MM.1S (cell line): ENCODE data around the gene PLAGL1.
A peak's percentile ranks its signal among the peaks of the same experiment; 100 is the strongest.

ENCODE experiments used
- DNase-seq: peaks from one replicate; pipeline ENCODE4 v3.0.0-alpha.2; 2015
- H2AFZ ChIP-seq: fragments of 300-600 bp; sonication (generic); 2 replicates; pipeline ENCODE4 v1.6.0; 2016; ENCODE audit warnings: antibody characterized with exemption, low read length
- H3F3A ChIP-seq: fragments of 300-600 bp; sonication (generic); 2 replicates; pipeline ENCODE4 v1.6.1; 2016; ENCODE audit warnings: mild to moderate bottlenecking, antibody characterized with exemption, low read length, moderate library complexity, mixed read lengths; ENCODE audit not compliant: insufficient read depth
- H3K27ac ChIP-seq: fragments of 300-600 bp; sonication (generic); 2 replicates; pipeline ENCODE4 v1.5.1; 2016; ENCODE audit warnings: mild to moderate bottlenecking, low read length
- H3K27me3 ChIP-seq: fragments of 300-600 bp; sonication (generic); replicated peaks from 2 replicates; pipeline ENCODE4 v1.6.0; 2016; ENCODE audit warnings: low read length; ENCODE audit not compliant: insufficient read depth
- H3K36me3 ChIP-seq: fragments of 300-600 bp; sonication (generic); replicated peaks from 2 replicates; pipeline ENCODE4 v1.6.1; 2016; ENCODE audit warnings: mild to moderate bottlenecking, low read length, mixed read lengths; ENCODE audit not compliant: insufficient read depth
- H3K4me1 ChIP-seq: fragments of 300-600 bp; sonication (generic); 2 replicates; pipeline ENCODE4 v1.6.1; 2016; ENCODE audit warnings: low read length, mixed read lengths
- H3K4me2 ChIP-seq: fragments of 300-600 bp; sonication (generic); 2 replicates; pipeline ENCODE4 v1.6.0; 2016; ENCODE audit warnings: low read depth, low read length
- H3K4me3 ChIP-seq: fragments of 300-600 bp; sonication (generic); 2 replicates; pipeline ENCODE4 v1.5.1; 2016; ENCODE audit warnings: low read length, mixed read lengths
- H3K79me2 ChIP-seq: fragments of 300-600 bp; sonication (generic); 2 replicates; pipeline ENCODE4 v1.6.1; 2016; ENCODE audit warnings: mixed run types, low read length, mixed read lengths
- H3K9ac ChIP-seq: fragments of 300-600 bp; sonication (generic); 2 replicates; pipeline ENCODE4 v1.6.1; 2016; ENCODE audit warnings: low read length, mixed read lengths
- H3K9me2 ChIP-seq: fragments of 300-600 bp; sonication (generic); replicated peaks from 2 replicates; pipeline ENCODE4 v1.6.1; 2016; ENCODE audit warnings: mild to moderate bottlenecking, low read length, mixed read lengths; ENCODE audit not compliant: insufficient read depth
- H3K9me3 ChIP-seq: fragments of 300-600 bp; sonication (generic); replicated peaks from 2 replicates; pipeline ENCODE4 v1.6.1; 2016; ENCODE audit warnings: mild to moderate bottlenecking, low read length, mixed read lengths; ENCODE audit not compliant: insufficient read depth
- H4K20me1 ChIP-seq: fragments of 300-600 bp; sonication (generic); 2 replicates; pipeline ENCODE4 v1.6.1; 2016; ENCODE audit warnings: mild to moderate bottlenecking, low read length, moderate library complexity, mixed read lengths; ENCODE audit not compliant: insufficient read depth
- EZH2 ChIP-seq: fragments of 300-600 bp; sonication (generic); optimal IDR thresholded peaks from 2 replicates; pipeline ENCODE3; 2017; ENCODE audit warnings: low read depth, mild to moderate bottlenecking, antibody characterized with exemption, low read length, mixed read lengths
- EZH2phosphoT487 ChIP-seq: fragments of 300-600 bp; sonication (generic); IDR thresholded peaks from 2 replicates; pipeline ENCODE4 v1.6.1; 2018; ENCODE audit warnings: antibody characterized with exemption, low read length
- TF ChIP-seq, protein P1 (sequence below): fragments of 300-600 bp; sonication (generic); IDR thresholded peaks from 2 replicates; pipeline ENCODE4 v1.5.1; 2016; ENCODE audit warnings: antibody characterized with exemption, low read length, mixed read lengths

Gene PLAGL1

DNA sequence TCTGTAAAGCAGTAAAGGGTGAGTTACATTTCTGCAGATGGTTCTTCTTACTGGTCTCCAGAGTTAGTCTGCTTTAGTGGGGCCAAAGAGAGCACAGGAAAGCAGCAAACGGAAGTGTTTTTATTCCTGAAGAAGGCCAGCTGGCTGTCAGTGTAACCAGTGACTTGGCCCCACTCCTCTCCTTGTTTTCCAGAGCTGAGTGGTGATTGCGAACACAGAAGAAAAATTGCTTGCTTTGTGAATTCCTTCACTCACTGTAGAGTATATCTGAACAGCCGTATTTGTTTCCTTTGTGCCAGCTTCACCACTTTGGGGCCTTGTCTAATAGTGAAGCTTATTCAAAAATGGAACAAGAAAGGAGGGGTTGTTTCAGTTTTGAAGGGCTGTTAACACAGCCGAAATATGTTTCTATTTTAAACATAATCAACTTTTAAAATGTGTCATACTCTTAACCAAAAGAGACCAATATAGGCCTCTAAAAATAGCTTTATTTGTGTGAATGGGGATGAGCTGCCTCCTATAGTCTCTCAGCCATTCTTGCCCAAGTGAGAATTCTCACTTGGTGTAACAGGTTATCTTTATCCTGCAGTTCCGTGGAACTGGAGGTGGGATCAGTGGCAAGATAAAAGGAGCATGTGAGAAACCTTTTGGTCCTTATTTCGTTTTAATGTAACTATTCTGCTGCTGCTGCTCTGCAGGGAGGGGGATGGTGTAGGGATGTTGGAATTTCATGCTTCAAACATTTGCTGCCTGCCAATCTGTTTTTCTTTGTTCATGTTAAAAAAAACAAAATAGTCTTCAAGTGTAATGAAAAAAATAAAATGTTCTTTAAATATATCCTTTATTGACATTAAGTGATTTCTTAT lies 105.9 kb downstream of the PLAGL1 start:
- H3K9ac ChIP-seq, result peak overlapping the region; percentile 54; the same call in 1 of the 2 replicates
- H3K27ac ChIP-seq, result peak overlapping the region; percentile 93
- peak; percentile 70 for DNase-seq
- H2AFZ ChIP-seq, result peak overlapping the region; percentile 58; the same call in 1 of the 2 replicates
- no peaks in the 10 kb centered on the region for H3K79me2 ChIP-seq
- no peaks in the 10 kb centered on the region for H3K36me3 ChIP-seq
- H3K27me3 ChIP-seq, result no peaks in the 10 kb centered on the region
- H3F3A ChIP-seq, result peaks cover 19% of the 10 kb centered on the region
- H3K9me2 ChIP-seq, result no peaks in the 10 kb centered on the region
- H3K4me1 ChIP-seq, result peaks cover 16% of the 10 kb centered on the region
- TF ChIP-seq EZH2 (no peak), EZH2phosphoT487 (no peak)
- TF ChIP-seq, protein P1, sequence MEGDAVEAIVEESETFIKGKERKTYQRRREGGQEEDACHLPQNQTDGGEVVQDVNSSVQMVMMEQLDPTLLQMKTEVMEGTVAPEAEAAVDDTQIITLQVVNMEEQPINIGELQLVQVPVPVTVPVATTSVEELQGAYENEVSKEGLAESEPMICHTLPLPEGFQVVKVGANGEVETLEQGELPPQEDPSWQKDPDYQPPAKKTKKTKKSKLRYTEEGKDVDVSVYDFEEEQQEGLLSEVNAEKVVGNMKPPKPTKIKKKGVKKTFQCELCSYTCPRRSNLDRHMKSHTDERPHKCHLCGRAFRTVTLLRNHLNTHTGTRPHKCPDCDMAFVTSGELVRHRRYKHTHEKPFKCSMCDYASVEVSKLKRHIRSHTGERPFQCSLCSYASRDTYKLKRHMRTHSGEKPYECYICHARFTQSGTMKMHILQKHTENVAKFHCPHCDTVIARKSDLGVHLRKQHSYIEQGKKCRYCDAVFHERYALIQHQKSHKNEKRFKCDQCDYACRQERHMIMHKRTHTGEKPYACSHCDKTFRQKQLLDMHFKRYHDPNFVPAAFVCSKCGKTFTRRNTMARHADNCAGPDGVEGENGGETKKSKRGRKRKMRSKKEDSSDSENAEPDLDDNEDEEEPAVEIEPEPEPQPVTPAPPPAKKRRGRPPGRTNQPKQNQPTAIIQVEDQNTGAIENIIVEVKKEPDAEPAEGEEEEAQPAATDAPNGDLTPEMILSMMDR, result no peak
- no peaks in the 10 kb centered on the region for H3K9me3 ChIP-seq
- peak overlapping the region; percentile 82 for H3K4me2 ChIP-seq
- H4K20me1 ChIP-seq, result no peaks in the 10 kb centered on the region
- H3K4me3 ChIP-seq, result peak overlapping the region; percentile 26

DNA sequence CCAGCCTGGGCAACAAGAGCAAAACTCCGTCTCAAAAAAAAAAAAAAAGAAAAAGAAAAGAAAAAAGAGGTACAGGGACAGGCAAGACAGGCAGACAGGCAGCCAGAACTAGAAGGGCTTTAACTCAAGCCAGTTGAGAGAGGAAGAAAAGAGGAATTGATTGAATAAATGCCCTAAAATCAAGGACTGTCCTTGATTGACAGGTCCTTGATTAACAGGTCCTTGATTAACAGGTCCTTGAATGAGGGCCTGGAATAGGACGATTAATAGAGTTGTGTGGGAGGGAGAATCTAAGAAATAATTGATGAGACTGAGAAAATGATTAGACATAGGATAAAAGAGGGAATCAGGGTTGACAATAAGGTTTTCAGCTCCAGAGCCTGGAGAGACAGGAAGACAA lies 107.7 kb downstream of the PLAGL1 start:
- TF ChIP-seq EZH2, result no peak
- TF ChIP-seq EZH2phosphoT487, result no peak
- TF ChIP-seq, protein P1, result no peak
- DNase-seq, result no peak
- H3K9ac ChIP-seq, result no peak overlapping the region
- H3K79me2 ChIP-seq, result no peaks in the 10 kb centered on the region
- H3K27me3 ChIP-seq, result no peaks in the 10 kb centered on the region
- peaks cover 20% of the 10 kb centered on the region for H3K4me1 ChIP-seq
- H3K27ac ChIP-seq, result no peak overlapping the region
- no peaks in the 10 kb centered on the region for H3K9me3 ChIP-seq
- no peak overlapping the region for H2AFZ ChIP-seq
- peaks cover 19% of the 10 kb centered on the region for H3F3A ChIP-seq
- no peaks in the 10 kb centered on the region for H3K9me2 ChIP-seq
- H3K4me3 ChIP-seq, result no peak overlapping the region
- H3K36me3 ChIP-seq, result no peaks in the 10 kb centered on the region
- no peak overlapping the region for H3K4me2 ChIP-seq
- H4K20me1 ChIP-seq, result no peaks in the 10 kb centered on the region

DNA sequence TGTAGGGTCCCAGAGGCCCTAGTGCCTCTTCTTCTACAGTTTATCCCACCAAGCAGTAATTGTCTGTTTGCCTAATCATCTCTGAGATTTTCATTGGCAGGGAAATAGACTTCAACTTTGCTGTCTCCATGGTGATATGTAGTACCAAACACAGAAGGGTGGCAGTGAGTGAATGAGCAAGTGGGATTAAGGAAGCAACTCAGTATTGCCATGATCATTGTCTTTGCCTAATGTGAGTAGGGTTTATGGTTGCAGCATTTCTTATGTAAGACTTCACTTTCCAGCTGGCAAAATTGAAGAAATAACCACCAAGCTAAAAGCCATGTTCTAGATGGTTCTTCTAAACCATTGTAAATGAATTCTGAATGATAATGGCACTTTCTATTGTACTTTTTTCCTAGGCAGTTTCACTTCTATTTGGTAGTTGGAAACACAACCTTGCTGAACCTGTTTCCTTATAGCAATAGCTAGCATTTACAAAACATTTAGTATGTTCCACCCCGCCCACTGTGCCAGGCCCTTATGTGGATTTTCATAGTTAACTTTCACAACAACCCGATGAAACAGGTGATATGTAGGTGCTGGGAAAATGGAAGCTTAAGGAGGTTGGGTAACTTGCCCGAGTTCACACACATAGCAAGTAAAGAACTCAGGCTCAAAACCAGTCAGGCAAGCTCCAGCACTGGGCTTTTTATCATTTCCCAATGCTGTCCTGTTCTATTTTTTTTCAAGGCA lies 111.8 kb downstream of the PLAGL1 start:
- Histone ChIP-seq H3K36me3 (no peaks in the 10 kb centered on the region), H3K9me2 (no peaks in the 10 kb centered on the region), H3K4me3 (no peak overlapping the region)

More for the DNA sequence above, 111.8 kb downstream of the PLAGL1 start:
- peak overlapping the region; percentile 21; the same call in 1 of the 2 replicates for H3K4me2 ChIP-seq
- H3K27me3 ChIP-seq, result no peaks in the 10 kb centered on the region
- H3K9me3 ChIP-seq, result no peaks in the 10 kb centered on the region
- no peak overlapping the region for H3K27ac ChIP-seq
- 0 out of 2 replicates have a peak, but pooled peaks cover 4% of the 10 kb centered on the region for H3K4me1 ChIP-seq
- H3K9ac ChIP-seq, result no peak overlapping the region
- no peaks in the 10 kb centered on the region for H3F3A ChIP-seq
- TF ChIP-seq EZH2 (no peak), EZH2phosphoT487 (no peak)
- TF ChIP-seq, protein P1, result no peak
- no peaks in the 10 kb centered on the region for H3K79me2 ChIP-seq
- H2AFZ ChIP-seq, result no peak overlapping the region
- H4K20me1 ChIP-seq, result no peaks in the 10 kb centered on the region
- DNase-seq, result no peak
